GM12892 (cell line): ENCODE data around the gene ASIC4.

Experiments used
- POLR2A ChIP-seq: IDR thresholded peaks from 2 replicates; pipeline ENCODE4 v1.6.1; 2011; ENCODE audit warnings: low read depth, low read length, control low read depth
- POLR2AphosphoS5 ChIP-seq: IDR thresholded peaks from 2 replicates; pipeline ENCODE4 v1.6.1; 2011; ENCODE audit warnings: low read depth, low read length, control low read depth
- TAF1 ChIP-seq: IDR thresholded peaks from 2 replicates; pipeline ENCODE4 v1.6.1; 2011; ENCODE audit warnings: low read depth, mild to moderate bottlenecking, control low read depth, low read length, borderline replicate concordance

- TF ChIP-seq TAF1: no peak
- TF ChIP-seq POLR2AphosphoS5: no peak
- no peak for TF ChIP-seq POLR2A
These were observed 49.1 kb downstream of the ASIC4 start for GRCh38 chr2:219563271-219563928.
